GM18526 (cell line): ENCODE data around the gene ANKHD1.
A peak's percentile ranks its signal among the peaks of the same experiment; 100 is the strongest.

Experiments
- POLR2A ChIP-seq: IDR thresholded peaks from 3 replicates; pipeline ENCODE4 v1.6.1; 2011; ENCODE audit not compliant: insufficient read length; ENCODE audit errors: extremely low read depth

Gene ANKHD1

DNA sequence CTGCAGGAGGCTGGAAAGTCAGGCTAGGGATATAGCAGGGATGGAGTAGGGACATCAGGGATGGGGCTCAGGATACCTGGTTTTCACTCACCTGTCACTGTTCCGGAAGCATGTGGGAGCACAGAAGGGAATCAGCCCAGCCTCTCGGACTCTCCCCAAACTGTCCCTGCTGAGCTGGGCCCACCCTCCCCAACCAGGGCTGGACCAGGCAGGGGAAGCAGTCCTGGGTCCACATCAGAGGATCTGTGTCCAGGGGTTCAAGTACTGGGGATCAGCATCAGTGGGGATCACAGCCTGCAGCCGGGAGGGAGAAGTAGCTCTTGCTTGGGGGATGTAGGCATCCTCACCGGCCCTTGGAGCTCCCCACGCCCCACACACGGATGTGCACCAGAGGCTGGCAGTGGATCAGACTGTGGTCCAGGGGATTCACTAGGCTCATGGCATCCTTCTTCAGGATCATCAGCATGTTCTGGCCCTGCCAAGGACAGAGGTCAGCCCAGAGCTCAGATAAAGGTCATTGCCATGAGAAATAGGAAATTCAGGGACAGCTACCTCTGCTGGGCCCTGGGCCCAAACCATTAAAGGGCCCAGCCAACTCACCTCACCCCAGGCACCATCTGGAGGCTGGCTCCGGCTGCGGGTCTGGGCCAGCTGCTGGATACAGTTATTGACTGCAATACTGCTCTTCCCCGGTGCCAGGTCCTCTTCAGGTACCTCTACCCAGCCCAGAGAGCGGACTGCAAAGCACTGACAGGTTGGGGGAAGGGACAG, 160.3 kb downstream of the ANKHD1 start:
- no peak for TF ChIP-seq POLR2A

DNA sequence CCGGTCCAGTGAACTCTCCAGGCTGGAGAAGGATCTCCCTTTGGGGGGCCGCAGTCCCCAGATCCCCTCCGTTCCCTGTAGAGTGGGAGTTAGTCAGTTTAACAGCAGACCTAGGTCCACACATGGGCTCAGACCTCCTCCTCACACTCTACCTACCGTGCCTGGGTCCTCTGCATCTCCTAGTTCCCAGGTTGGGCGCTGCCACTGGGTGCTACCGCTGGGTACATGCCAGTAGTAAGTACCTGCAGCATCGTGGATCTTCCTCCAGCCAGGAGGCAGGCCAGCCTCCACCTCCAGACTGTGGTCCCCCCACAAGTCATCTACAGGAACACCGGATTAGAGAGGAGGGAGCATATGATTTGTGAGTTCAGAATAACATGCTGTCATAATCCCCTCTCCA, 162.0 kb downstream of the ANKHD1 start:
- TF ChIP-seq POLR2A: no peak

DNA sequence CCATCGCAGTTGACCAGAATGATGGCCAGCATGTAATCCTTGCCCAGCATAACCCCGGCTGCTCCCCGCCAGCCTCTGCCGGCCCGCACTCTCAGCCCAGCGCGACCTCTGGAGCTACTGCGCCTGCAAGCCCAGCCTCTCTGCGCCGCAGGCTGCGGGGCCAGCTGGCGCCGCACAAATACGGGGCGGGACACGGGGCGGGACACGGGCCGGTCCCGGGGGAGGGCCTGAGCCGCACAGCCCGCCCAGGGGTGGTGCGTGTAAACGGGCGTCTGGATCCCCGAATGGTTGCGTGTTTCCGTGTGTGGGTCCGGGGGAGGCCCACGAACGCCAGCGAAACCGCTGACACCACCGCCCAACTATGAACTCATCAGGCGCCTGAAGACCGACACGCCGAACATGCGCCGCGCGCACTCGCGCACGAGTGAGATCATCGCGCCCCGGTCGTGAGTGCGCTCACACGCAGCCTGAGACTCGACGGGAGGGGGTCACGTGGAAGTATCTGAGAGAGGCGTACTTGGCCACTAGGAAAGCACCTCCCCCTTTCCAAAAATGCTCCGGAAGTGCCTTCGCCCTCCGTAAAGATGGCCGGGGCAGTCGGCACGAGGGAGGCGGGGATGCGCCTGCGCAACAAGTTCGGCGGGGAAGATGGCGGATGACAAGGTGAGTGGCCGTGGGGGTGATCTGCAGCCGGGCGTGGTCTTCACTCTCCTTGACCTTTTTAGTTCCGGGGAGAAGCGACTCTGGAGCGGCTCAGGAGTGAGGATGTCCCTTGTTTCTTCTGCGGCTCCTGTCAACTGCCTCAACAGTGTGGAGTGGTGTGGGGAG, 162.8 kb downstream of the ANKHD1 start, which contains the start of the genes APBB3 and SLC35A4:
Gene APBB3 (minus strand): TSS at position 403 of the 828 bp plus-strand sequence. CDS start 353 bp downstream, at position 50.
Gene SLC35A4 (plus strand): TSS at position 633 of the 828 bp plus-strand sequence. CDS start 2,342 bp downstream, outside the sequence.
- TF ChIP-seq POLR2A: peak; percentile 94

DNA sequence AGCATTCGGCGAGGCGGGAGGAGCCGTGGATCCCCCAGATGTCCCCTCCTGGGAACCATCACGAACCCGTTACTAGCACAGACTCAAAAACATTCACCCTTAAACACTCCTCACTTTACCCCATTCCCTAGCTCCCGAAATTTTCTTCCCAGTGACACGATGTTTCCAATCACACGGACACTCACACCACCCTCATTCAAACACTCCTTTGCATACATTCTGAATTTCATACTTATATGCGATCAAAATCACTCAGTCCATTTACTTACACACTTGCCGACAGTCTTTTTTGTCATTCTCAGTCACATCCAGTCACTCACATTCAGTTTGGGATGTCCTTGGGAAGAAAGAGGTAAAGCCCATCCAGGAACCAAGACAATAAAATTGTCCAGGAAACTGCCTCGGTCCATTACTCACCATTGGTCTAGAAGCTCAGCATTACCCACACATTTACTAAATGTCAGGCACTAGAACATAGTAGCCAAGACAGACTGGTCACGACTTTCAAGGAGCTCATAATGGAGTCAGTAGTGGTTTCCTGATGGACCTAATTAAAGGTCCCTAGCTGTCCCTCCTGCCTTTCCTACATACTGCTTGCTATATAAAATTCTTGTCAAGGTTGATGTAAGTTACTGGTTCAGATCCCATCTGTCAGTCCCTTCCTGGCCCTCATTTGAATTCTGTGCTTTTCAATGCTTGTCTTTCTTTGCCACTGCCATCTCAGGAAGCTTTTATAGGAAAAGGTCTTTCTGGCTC, 163.6 kb downstream of the ANKHD1 start:
- TF ChIP-seq POLR2A: no peak

DNA sequence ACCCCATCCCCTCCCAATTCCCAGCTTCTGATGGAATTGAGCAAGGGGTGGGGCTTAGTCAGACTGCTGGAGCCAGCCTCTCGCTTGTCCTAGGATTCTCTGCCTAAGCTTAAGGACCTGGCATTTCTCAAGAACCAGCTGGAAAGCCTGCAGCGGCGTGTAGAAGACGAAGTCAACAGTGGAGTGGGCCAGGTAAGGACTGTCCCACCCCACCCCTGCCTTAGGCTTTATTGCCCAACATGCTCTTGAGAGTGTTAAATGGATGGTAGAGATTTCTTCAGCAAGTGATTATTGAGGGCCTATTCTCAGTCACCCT, 164.1 kb downstream of the ANKHD1 start:
- TF ChIP-seq POLR2A: no peak

DNA sequence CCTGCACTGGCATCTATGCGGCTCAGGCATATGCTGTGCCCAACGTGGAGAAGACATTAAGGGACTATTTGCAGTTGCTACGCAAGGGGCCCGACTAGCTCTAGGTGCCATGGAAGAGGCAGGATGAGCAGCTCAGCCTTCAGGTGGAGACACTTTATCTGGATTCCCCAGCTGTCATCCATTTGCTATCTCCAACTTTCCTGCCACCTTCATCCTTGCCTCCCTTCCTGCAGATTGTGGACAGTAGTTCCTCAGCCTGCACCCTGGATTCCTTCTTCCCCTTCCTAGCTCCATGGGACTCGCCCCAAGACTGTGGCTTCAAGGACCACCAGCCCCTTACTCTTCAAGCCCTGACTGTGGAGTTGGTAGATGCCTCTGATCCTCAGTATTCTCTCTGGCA, 165.0 kb downstream of the ANKHD1 start:
- TF ChIP-seq POLR2A: no peak

DNA sequence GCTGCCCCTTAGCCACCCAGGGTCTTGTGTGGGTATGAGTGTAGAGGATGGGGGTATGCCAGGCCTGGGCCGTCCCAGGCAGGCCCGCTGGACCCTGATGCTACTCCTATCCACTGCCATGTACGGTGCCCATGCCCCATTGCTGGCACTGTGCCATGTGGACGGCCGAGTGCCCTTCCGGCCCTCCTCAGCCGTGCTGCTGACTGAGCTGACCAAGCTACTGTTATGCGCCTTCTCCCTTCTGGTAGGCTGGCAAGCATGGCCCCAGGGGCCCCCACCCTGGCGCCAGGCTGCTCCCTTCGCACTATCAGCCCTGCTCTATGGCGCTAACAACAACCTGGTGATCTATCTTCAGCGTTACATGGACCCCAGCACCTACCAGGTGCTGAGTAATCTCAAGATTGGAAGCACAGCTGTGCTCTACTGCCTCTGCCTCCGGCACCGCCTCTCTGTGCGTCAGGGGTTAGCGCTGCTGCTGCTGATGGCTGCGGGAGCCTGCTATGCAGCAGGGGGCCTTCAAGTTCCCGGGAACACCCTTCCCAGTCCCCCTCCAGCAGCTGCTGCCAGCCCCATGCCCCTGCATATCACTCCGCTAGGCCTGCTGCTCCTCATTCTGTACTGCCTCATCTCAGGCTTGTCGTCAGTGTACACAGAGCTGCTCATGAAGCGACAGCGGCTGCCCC, 165.6 kb downstream of the ANKHD1 start:
- no peak for TF ChIP-seq POLR2A

DNA sequence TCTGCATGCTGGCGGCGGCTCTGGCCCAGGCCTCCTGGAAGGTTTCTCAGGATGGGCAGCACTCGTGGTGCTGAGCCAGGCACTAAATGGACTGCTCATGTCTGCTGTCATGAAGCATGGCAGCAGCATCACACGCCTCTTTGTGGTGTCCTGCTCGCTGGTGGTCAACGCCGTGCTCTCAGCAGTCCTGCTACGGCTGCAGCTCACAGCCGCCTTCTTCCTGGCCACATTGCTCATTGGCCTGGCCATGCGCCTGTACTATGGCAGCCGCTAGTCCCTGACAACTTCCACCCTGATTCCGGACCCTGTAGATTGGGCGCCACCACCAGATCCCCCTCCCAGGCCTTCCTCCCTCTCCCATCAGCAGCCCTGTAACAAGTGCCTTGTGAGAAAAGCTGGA, 166.2 kb downstream of the ANKHD1 start:
- no peak for TF ChIP-seq POLR2A

DNA sequence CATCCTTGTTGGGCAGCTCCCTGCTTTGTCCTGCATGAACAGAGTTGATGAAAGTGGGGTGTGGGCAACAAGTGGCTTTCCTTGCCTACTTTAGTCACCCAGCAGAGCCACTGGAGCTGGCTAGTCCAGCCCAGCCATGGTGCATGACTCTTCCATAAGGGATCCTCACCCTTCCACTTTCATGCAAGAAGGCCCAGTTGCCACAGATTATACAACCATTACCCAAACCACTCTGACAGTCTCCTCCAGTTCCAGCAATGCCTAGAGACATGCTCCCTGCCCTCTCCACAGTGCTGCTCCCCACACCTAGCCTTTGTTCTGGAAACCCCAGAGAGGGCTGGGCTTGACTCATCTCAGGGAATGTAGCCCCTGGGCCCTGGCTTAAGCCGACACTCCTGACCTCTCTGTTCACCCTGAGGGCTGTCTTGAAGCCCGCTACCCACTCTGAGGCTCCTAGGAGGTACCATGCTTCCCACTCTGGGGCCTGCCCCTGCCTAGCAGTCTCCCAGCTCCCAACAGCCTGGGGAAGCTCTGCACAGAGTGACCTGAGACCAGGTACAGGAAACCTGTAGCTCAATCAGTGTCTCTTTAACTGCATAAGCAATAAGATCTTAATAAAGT, 166.9 kb downstream of the ANKHD1 start:
- TF ChIP-seq POLR2A: no peak

DNA sequence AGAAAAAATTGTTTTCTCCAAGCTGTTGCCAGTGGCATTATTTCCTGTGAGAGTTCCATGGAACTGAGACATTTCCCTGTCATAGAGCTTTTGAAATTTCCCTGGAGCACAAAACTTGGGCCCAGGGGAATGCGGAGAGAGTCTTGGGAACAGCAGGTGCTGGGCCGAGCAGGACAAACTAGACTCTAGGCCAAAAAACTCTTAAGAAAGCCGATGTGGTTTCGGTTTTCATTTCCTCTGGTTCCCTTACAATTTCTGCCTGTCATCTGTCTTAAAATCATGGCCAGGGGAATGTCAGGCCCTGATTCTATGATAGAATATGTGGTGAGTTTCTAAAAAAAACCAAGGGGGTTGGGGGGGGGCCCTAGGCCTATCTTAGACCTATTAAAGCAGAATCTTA, 167.6 kb downstream of the ANKHD1 start:
- TF ChIP-seq POLR2A: no peak

DNA sequence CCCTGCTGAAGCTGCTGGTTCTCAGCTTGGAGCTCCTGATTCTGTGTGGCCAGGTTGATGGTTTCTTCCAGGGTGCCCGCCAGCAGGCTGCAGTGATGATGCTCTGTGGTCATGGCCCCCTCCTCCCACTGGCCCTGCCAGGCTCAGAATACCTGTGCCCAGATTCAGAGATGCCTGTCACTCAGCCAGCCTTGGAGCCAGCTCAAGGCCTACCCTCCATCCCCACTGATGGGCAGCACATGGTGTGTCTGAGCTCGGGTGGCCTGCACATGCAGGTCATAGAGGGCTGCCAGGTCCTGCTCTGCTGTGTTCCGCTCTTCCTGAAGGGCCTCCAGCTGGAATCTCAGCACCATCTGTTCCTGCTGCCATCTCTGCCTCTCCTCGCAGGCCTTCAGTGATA, 168.4 kb downstream of the ANKHD1 start:
- TF ChIP-seq POLR2A: no peak

DNA sequence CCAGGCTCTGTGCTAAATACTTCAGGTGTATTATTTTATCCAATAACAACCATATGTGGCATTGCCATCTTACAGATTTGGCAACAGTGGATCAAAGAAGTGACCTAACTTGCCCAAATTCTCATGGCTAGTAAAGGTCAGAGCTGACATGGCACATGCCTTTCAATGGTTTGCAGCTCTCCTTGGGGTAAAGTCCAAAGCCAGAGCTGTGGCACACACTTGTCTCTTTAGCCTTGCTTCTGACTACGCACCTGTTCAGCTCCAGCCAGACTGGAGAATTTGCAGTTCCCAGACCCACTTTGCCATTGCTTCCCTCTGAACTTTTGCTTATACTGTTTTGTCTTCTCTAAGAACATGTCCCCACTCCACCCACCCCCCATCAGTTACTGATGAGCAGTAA, 168.9 kb downstream of the ANKHD1 start:
- no peak for TF ChIP-seq POLR2A

DNA sequence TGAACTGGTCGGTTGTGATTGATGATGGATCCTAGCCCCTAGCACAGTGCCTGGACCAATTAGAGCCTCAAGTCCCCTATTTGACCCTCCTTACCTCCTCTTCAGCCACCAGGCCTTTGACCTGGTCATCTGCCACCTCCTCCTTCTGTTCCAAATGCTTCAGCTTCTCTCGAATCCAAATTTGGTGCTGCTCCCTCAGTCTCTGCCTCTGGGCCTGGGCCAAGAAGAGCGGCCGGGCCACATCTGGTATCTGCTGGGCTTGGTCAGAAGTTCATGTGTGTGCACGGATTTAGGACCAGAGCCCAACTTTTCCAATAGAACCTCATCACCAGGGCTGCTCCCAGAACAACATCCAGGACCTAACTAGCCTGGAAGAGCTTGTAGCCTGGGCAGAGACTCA, 169.5 kb downstream of the ANKHD1 start:
- TF ChIP-seq POLR2A: no peak

DNA sequence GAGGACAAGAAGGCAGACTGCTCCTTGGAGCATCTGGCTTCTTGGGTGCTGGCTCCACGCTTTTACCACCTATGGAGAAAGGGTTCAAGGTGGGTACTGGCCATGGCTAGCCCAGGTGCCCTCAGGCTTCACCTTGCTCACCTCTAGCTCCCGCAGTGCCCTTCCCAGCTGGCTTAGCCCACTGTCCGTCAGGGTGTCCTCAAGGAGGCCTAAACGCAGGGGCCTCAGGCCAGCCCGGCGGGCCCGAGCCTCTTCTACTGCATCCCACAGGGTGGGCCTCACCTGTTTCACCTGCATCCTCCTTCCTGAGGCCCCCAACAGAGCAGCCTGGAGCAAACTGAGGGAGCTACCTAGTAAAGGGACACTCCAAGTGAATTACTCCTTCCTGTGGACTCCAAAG, 172.1 kb downstream of the ANKHD1 start:
- TF ChIP-seq POLR2A: no peak

DNA sequence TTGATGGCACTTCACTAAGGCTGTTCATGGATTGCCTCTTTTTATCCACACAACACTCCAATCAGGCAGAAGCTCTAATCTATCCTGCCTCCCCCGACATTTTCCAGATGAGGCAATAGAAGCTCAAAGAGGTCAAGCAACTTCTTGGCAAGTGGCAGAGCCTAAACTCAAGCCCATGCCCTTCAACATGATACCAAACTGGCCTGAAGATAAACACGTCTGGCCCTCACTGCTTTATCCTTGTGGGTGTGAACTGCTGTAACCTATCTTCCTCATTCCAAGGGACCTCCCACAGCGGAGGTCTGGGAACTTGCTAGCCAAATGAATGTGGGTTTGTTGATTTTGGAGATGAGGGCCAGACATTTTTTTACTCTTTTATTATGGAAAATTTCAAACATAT, 172.5 kb downstream of the ANKHD1 start:
- TF ChIP-seq POLR2A: no peak
